Suppressor macrophage (primary cell): ENCODE measurements around the gene SLC36A2.
"Not testable (repeated sequence)": the region's sequence is repeated elsewhere in the genome, so short reads cannot be mapped to it uniquely, and the experiment has no call there.

ENCODE experiments used
- DNase-seq, 4 experiments: peaks; one replicate each; pipeline ENCODE4 v3.0.0-alpha.2; 2020 to 2022

The SLC36A2 gene

GRCh38 chr5:151326266-151326665 lies 21.1 kb downstream of the SLC36A2 start:
- no peak for DNase-seq

GRCh38 chr5:151320481-151320880 lies 26.9 kb downstream of the SLC36A2 start:
- DNase-seq, result no peak

- peak in 3 of 4 experiments; percentile 31 to 48 (median 48) for DNase-seq
Measured at GRCh38 chr5:151318850-151319732, 28.3 kb downstream of the SLC36A2 start.

- DNase-seq, result no peak
Measured at GRCh38 chr5:151317871-151318270, 29.5 kb downstream of the SLC36A2 start.

GRCh38 chr5:151315998-151316597 lies 31.3 kb downstream of the SLC36A2 start:
- peak; percentile 80 to 90 (median 86) for DNase-seq

- no peak for DNase-seq
Measured at GRCh38 chr5:151313357-151313756, 34.0 kb downstream of the SLC36A2 start.

GRCh38 chr5:151312756-151313324 lies 34.5 kb downstream of the SLC36A2 start:
- peak in 3 of 4 experiments; percentile 14 to 36 (median 29) for DNase-seq

GRCh38 chr5:151310932-151311331 lies 36.4 kb downstream of the SLC36A2 start:
- no peak for DNase-seq

GRCh38 chr5:151309821-151310220 lies 37.5 kb downstream of the SLC36A2 start:
- not testable (repeated sequence) for DNase-seq

- not testable (repeated sequence) for DNase-seq
Measured at GRCh38 chr5:151309266-151309665, 38.1 kb downstream of the SLC36A2 start.

- DNase-seq, result no peak
Measured at GRCh38 chr5:151303666-151304065, 43.7 kb downstream of the SLC36A2 start, which contains the start of gene SLC36A3. SLC36A3 (minus strand) TSS chr5:151303766; CDS start chr5:151303354, 412 bp downstream.

- DNase-seq, result peak; percentile 40 to 75 (median 56)
Measured at GRCh38 chr5:151298063-151298855, 49.1 kb downstream of the SLC36A2 start.

- no peak for DNase-seq
Measured at GRCh38 chr5:151296974-151297373, 50.4 kb downstream of the SLC36A2 start.

- DNase-seq, result no peak
Measured at GRCh38 chr5:151296478-151296830, 50.9 kb downstream of the SLC36A2 start.

GRCh38 chr5:151295791-151296477 lies 51.4 kb downstream of the SLC36A2 start:
- peak in 3 of 4 experiments; percentile 38 to 48 (median 40) for DNase-seq

- DNase-seq, result no peak
Measured at GRCh38 chr5:151295138-151295537, 52.2 kb downstream of the SLC36A2 start.

- DNase-seq, result no peak
Measured at GRCh38 chr5:151293624-151294023, 53.7 kb downstream of the SLC36A2 start.

GRCh38 chr5:151288180-151288579 lies 59.2 kb downstream of the SLC36A2 start:
- no peak for DNase-seq

GRCh38 chr5:151286246-151286645 lies 61.1 kb downstream of the SLC36A2 start:
- DNase-seq, result no peak

GRCh38 chr5:151285683-151286082 lies 61.7 kb downstream of the SLC36A2 start:
- no peak for DNase-seq

- DNase-seq, result peak in 1 of 4 experiments; percentile 18
Measured at GRCh38 chr5:151284392-151284967, 62.9 kb downstream of the SLC36A2 start.
